Smooth muscle cell (in vitro differentiated cells): ENCODE data around the gene MXRA8. TPM values are rescaled to one million over a fixed set of nuclear protein-coding genes. Genes with fewer than 3 reads are reported as not detected.

Experiments
- DNase-seq: peaks from one replicate; lab custom pipeline; 2025; ENCODE audit not compliant: unreplicated experiment; lab: John Stamatoyannopoulos, UW
- H2AFZ ChIP-seq: fragments of 200-600 bp; sonication (generic); 2 replicates; pipeline ENCODE4 v1.6.0; 2016; ENCODE audit warnings: antibody characterized with exemption, low read depth, mild to moderate bottlenecking
- H3F3A ChIP-seq: fragments of 200-600 bp; sonication (generic); 2 replicates; pipeline ENCODE4 v1.6.0; 2017; ENCODE audit warnings: antibody characterized with exemption, low read depth
- H3K27ac ChIP-seq: fragments of 200-600 bp; sonication (generic); 2 replicates; pipeline ENCODE4 v1.5.1; 2016; ENCODE audit warnings: low read depth, mild to moderate bottlenecking
- H3K27me3 ChIP-seq: fragments of 200-600 bp; sonication (generic); 2 replicates; pipeline ENCODE4 v1.6.1; 2016; ENCODE audit warnings: low read depth, mild to moderate bottlenecking
- H3K36me3 ChIP-seq: fragments of 200-600 bp; sonication (generic); 2 replicates; pipeline ENCODE4 v1.5.1; 2016; ENCODE audit warnings: low read depth
- H3K4me1 ChIP-seq: fragments of 200-600 bp; sonication (generic); 2 replicates; pipeline ENCODE4 v1.5.1; 2016; ENCODE audit warnings: low read depth
- H3K4me2 ChIP-seq: fragments of 200-600 bp; sonication (generic); 2 replicates; pipeline ENCODE4 v1.6.0; 2016; ENCODE audit warnings: mild to moderate bottlenecking
- H3K4me3 ChIP-seq: fragments of 200-600 bp; sonication (generic); 2 replicates; pipeline ENCODE4 v1.5.1; 2016; ENCODE audit warnings: mild to moderate bottlenecking
- H3K79me2 ChIP-seq: fragments of 200-600 bp; sonication (generic); 2 replicates; pipeline ENCODE4 v1.6.0; 2016; ENCODE audit warnings: low read depth, mild to moderate bottlenecking
- H3K9ac ChIP-seq: fragments of 200-600 bp; sonication (generic); 2 replicates; pipeline ENCODE4 v1.6.0; 2016; ENCODE audit warnings: low read depth
- H3K9me3 ChIP-seq: fragments of 200-600 bp; sonication (generic); replicated peaks from 2 replicates; pipeline ENCODE4 v1.5.1; 2016; ENCODE audit warnings: low read depth
- H4K20me1 ChIP-seq: fragments of 200-600 bp; sonication (generic); 2 replicates; pipeline ENCODE4 v1.6.0; 2016; ENCODE audit warnings: low read depth
- CTCF ChIP-seq: fragments of 200-600 bp; sonication (generic); IDR thresholded peaks from 2 replicates; pipeline ENCODE4 v1.5.1; 2017; ENCODE audit warnings: borderline replicate concordance, mild to moderate bottlenecking, antibody characterized with exemption; ENCODE audit not compliant: insufficient read depth, poor library complexity, severe bottlenecking
- WGBS: methylation state at CpG from one replicate; pipeline ENCODE4 v1.1.7; 2016; ENCODE audit warnings: low lambda C conversion rate; 5-methylcytosine and 5-hydroxymethylcytosine counted together
- polyA plus RNA-seq: library from polyadenylated mRNA; unstranded; fragments of >200 nt; fragmentation: Nextera tagmentation; extraction: Ambion mirVana; gene quantifications from 2 replicates; pipeline ENCODE4 v1.2.1, GENCODE V29; 2016
- total RNA-seq: library from RNA; depleted of rRNA; stranded (reverse); fragments of >200 nt; gene quantifications from 2 replicates; pipeline ENCODE4 v1.2.3, GENCODE V29; 2014

MXRA8 gene
- total RNA-seq (240 and 266 TPM in 2 replicates), polyA plus RNA-seq (473 and 597 TPM in 2 replicates)

GRCh38 chr1:1358433-1359271, at the start of gene MXRA8:
TSS of gene MXRA8 (minus strand) at chr1:1358555. CDS start at chr1:1358504, 51 bp downstream.
- H3K4me3 ChIP-seq: peak within 1 kb of the TSS; percentile 64
- H3K79me2 ChIP-seq: peaks cover 43% of the 10 kb centered on the region
- WGBS: 9% methylated on average over 25 of the region's 29 CpGs
- no peak within 1 kb of the TSS for H2AFZ ChIP-seq
- peaks cover 54% of the 10 kb centered on the region for H3K4me1 ChIP-seq
- no peaks in the 10 kb centered on the region for H3K9me3 ChIP-seq
- peaks cover 25% of the 10 kb centered on the region for H3F3A ChIP-seq
- peak within 1 kb of the TSS; percentile 96 for H3K27ac ChIP-seq
- TF ChIP-seq CTCF: no peak
- no peaks in the 10 kb centered on the region for H3K36me3 ChIP-seq
- peak within 1 kb of the TSS; percentile 85 for H3K9ac ChIP-seq
- peak; percentile 67 for DNase-seq
- H3K27me3 ChIP-seq: no peaks in the 10 kb centered on the region
- peaks cover 41% of the 10 kb centered on the region for H4K20me1 ChIP-seq
- peak within 1 kb of the TSS; percentile 92 for H3K4me2 ChIP-seq

- H3K9ac ChIP-seq: peak overlapping the region; percentile 89
- H3K36me3 ChIP-seq: no peaks in the 10 kb centered on the region
- H3K79me2 ChIP-seq: peaks cover 49% of the 10 kb centered on the region
- TF ChIP-seq CTCF: no peak
- 8% methylated on average over 35 of the region's 41 CpGs for WGBS
- peaks cover 18% of the 10 kb centered on the region for H3K4me1 ChIP-seq
- peak overlapping the region; percentile 81 for H3K4me3 ChIP-seq
- H2AFZ ChIP-seq: peak overlapping the region; percentile 50
- H3K27me3 ChIP-seq: no peaks in the 10 kb centered on the region
- DNase-seq: no peak
- H4K20me1 ChIP-seq: peaks cover 18% of the 10 kb centered on the region
- no peaks in the 10 kb centered on the region for H3K9me3 ChIP-seq
- H3F3A ChIP-seq: peaks cover 14% of the 10 kb centered on the region
- peak overlapping the region; percentile 76 for H3K27ac ChIP-seq
- H3K4me2 ChIP-seq: peak overlapping the region; percentile 100
These were observed 49.4 kb upstream of the MXRA8 start for GRCh38 chr1:1407636-1408318.

GRCh38 chr1:1406821-1407635, 48.7 kb upstream of the MXRA8 start, which contains the start of gene MRPL20:
TSS of gene MRPL20 (minus strand) at chr1:1407293. CDS start at chr1:1407217, 76 bp downstream.
- Histone ChIP-seq H3K4me1 (peaks cover 18% of the 10 kb centered on the region), H3K4me2 (peak within 1 kb of the TSS; percentile 100), H3K27ac (peak within 1 kb of the TSS; percentile 76), H3K36me3 (no peaks in the 10 kb centered on the region), H3K79me2 (peaks cover 49% of the 10 kb centered on the region), H2AFZ (peak within 1 kb of the TSS; percentile 50), H3K9ac (peak within 1 kb of the TSS; percentile 89), H3F3A (peaks cover 20% of the 10 kb centered on the region), H3K4me3 (peak within 1 kb of the TSS; percentile 81), H4K20me1 (peaks cover 18% of the 10 kb centered on the region), H3K27me3 (no peaks in the 10 kb centered on the region), H3K9me3 (no peaks in the 10 kb centered on the region)
- WGBS: 1% methylated on average over 85 of the region's 98 CpGs
- DNase-seq: peak; percentile 68
- no peak for TF ChIP-seq CTCF
